ENCODE results near the gene CCDC39. TPM values are rescaled to one million over a fixed set of nuclear protein-coding genes. Genes with fewer than 3 reads are reported as not detected.

Gene CCDC39
- total and polyA plus RNA-seq, 8 donors = 0.63 to 10.6 (median 7.6) TPM; not detected in 1

GRCh38 chr3:180704532-180704931, 25.2 kb upstream of the CCDC39 start:
- ATAC-seq (no peak), DNase-seq (no peak)
- no peak for TF ChIP-seq CTCF (IDR thresholded peaks at IDR 0.05)
- H3K4me1 ChIP-seq = no peaks in the 10 kb centered on the region
- no peaks in the 10 kb centered on the region for H3K9me3 ChIP-seq
- H3K4me3 ChIP-seq = no peak overlapping the region
- no peak overlapping the region for H3K27ac ChIP-seq
- no peaks in the 10 kb centered on the region for H3K36me3 ChIP-seq
- intact Hi-C loops (cut with DNase I) = no loop called here
- no peaks in the 10 kb centered on the region for H3K27me3 ChIP-seq

DNA sequence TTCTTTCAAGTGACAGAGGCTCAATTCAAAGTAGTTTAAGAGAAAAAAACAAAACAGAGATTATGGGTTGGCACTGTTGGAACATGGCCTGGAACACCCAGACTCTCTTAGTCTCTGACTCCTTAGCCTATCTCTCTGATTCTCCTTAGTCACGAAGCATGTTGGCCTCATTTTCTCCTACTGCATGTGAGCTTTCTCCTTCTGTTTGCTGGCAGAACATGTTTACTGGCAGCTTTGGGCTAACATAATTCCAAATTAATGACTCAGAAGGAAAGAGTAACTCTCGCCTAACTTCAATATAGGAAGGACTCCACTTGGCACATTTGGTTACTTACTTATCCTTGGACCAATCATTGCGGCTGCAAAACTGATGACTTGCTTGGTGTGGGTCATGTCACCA, 21.7 kb upstream of the CCDC39 start:
- Histone ChIP-seq H3K4me1 (no peaks in the 10 kb centered on the region), H3K9me3 (no peaks in the 10 kb centered on the region), H3K27ac (no peak overlapping the region), H3K27me3 (no peaks in the 10 kb centered on the region), H3K36me3 (no peaks in the 10 kb centered on the region), H3K4me3 (no peak overlapping the region)
- no peak for DNase-seq
- no peak for ATAC-seq
- intact Hi-C loops (cut with DNase I) = no loop called here
- no peak for TF ChIP-seq CTCF (IDR thresholded peaks at IDR 0.05)

DNA sequence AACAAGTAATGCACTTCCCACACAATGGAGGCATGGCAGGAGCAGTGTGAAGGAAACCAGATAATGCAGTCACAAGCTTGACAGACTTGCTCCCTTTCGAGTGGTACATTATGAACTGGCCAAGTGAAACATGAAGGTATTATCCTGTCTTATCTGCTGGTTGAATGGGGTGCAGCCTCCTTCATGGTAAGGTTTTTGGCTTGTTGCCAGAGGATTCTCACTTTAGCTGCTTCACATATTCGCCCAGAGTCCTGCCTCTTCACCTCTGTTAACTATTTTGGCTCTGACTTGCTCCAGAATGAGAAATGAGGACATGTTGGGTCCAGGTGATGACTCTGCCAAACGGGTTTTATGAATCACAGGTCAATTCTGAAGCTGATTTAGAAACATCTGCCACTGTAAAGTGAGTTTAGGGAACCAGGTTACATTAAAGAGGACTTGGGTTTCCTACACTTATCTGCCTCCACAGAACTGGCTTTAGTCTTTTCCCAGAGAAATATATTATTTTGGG, 19.5 kb upstream of the CCDC39 start:
- Histone ChIP-seq H3K4me1 (no peaks in the 10 kb centered on the region), H3K27ac (no peak overlapping the region), H3K27me3 (no peaks in the 10 kb centered on the region), H3K4me3 (no peak overlapping the region), H3K9me3 (no peaks in the 10 kb centered on the region), H3K36me3 (no peaks in the 10 kb centered on the region)
- DNase-seq (no peak), ATAC-seq (no peak)
- intact Hi-C loops (cut with DNase I) = no loop called here
- no peak for TF ChIP-seq CTCF (IDR thresholded peaks at IDR 0.05)

DNA sequence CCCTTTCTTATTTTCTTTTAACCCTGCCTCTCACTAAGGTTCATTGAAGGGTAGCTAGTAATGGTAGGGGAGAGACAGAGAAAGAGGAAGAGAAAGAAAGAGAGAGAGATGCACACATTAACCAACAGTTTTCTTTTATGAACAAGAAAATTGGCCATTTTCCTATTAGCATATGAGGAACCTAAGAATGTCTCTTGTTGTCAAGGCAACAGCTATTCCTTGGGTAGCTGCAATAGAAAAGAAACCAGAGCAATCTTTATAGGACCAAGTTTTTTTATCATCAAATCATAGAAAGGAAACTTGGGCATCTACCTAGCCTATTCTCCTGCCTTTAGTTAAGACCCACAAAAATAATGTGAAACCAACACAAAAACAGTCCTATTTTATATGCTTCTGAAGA, 15.0 kb upstream of the CCDC39 start:
- intact Hi-C loops (cut with DNase I) = no loop called here
- H3K36me3 ChIP-seq = no peaks in the 10 kb centered on the region
- H3K4me1 ChIP-seq = no peaks in the 10 kb centered on the region
- DNase-seq (no peak), ATAC-seq (no peak)
- H3K27ac ChIP-seq = no peak overlapping the region
- TF ChIP-seq CTCF (IDR thresholded peaks at IDR 0.05) = no peak
- H3K9me3 ChIP-seq = no peaks in the 10 kb centered on the region
- H3K27me3 ChIP-seq = no peaks in the 10 kb centered on the region
- no peak overlapping the region for H3K4me3 ChIP-seq

DNA sequence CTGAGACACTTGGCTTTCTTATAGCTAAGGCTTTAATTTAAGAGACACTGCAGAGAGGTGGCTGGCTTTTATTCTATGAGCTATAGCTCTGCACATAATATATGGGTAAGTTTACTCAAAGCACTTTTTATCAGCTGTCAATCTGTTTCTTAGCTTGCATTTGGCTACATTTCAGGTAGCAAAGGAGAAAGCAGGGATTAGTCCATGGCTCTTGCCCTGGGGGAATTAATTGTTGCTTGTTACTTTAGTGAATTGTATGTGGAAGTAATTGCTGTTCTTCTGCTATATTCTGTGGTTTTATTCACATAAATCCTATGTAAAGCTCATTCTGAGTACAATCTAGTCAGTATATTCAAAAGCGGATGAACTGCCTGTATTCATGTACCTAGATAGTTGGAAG, 14.4 kb upstream of the CCDC39 start:
- intact Hi-C loops (cut with DNase I) = no loop called here
- H3K4me1 ChIP-seq = no peaks in the 10 kb centered on the region
- no peak overlapping the region for H3K4me3 ChIP-seq
- H3K27ac ChIP-seq = no peak overlapping the region
- no peaks in the 10 kb centered on the region for H3K9me3 ChIP-seq
- no peak for TF ChIP-seq CTCF (IDR thresholded peaks at IDR 0.05)
- no peak for DNase-seq
- no peaks in the 10 kb centered on the region for H3K36me3 ChIP-seq
- ATAC-seq = no peak
- H3K27me3 ChIP-seq = no peaks in the 10 kb centered on the region

Measured in left lung (tissue), 10 donors.